NB4 (cell line): Measurements from ENCODE around the gene SGTB.

Experiments
- CTCF ChIP-seq: IDR thresholded peaks from one replicate; pipeline ENCODE4 v1.5.1; 2012; ENCODE audit warnings: low read depth, low read length
- POLR2A ChIP-seq: IDR thresholded peaks from 2 replicates; pipeline ENCODE4 v1.6.1; 2011; ENCODE audit warnings: mild to moderate bottlenecking; ENCODE audit not compliant: insufficient read length; ENCODE audit errors: extremely low read depth

GRCh38 chr5:65625743-65626142, 96.2 kb downstream of the SGTB start:
- TF ChIP-seq CTCF (no peak), POLR2A (no peak)
